Hematopoietic multipotent progenitor cell treated with erythropoietin and hydrocortisone succinate and interleukin-3 and kit ligand, for 8 days (in vitro differentiated cells): Measurements from ENCODE around the gene SATB2.

ENCODE experiments used
- DNase-seq: peaks from one replicate; pipeline ENCODE4 v3.0.0-alpha.2; 2015

Gene SATB2

DNA sequence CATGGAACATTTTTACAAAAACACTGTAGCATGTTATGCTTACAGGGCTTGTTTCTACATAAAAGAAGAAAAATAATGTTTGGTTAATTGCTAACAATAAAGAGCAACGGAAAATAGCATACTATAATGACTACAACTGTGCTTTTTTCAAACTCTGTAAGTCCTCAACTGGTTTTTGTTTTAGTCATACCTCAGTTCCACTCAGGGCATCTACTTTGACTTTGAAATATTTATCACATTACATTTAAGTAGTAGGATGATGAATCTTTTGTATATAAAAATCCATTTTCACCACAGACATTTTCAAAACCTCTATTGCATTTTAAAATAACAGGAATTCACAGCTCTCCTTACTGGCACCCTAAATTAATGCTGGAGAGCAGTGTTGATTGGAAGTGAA is 8.3 kb downstream of the SATB2 start:
- DNase-seq = no peak

DNA sequence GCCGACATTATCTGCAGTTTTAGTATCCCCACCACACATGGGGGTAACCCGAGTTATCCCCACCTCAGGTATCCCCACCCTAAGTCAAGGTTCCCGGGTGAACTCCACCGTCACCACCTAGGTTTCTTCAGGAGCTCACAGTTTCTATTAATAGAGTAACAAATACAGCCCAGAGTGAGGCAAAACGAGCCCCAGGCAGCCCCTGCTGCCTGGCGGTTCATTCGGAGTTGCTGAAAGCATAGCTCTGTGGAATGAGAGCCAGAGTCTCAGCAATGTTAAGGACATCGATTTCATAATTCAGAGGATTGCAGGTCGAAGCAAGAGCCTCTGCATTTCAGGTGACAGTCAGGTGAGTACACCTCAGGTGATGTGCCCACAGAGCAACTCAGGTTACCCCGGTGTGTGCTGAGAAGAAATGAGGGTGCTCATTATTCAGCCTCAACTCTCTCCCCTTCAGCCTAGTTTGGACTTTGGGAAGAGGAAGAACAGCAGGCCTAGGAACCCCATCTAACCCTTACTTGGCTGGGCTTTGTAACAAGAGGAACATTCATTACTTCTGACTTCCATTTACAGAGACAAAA is 10.7 kb downstream of the SATB2 start:
- DNase-seq = no peak

DNA sequence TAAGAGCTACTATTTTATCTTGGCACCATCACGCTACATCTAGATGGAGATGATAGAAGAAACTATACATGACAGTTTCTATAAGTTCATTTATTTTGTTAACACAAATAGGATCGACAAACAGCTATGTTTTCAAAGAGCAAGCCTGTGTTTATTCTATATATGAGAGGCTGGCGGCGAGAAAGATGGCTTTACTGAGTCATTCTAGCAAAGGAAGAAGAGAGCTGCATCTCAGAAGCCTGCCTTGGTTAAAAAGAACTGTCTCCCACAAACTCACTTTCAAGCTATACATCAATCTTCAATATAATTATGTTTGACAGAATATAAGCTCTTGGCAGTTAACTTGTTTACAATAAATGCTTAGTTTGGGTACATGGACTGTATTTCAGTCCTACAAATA is 13.0 kb downstream of the SATB2 start:
- no peak for DNase-seq

DNA sequence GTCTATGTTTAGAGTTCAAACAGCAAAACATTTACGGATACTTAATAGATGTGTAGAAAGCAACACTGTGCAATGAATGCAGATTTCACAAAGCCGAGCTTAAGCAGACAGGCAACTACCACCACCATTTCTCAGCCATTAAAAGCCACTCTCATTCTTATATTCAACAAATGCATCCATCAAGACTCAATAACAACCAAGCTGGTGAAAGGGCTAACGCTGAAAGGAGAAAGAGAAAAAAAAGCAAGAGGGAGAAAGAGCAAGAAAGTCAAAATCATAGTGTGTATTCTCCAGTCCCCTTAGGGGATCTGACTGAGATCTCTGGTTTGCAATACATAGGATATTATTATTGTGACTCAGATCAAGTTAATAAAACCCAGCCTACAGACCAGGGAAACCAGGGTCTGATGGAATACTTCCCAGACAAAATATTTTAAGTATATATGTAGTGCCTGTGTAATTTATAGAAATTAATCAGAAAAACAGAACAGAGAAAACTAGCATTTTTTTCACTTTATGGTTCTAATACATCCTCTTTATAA is 14.1 kb downstream of the SATB2 start:
- no peak for DNase-seq

DNA sequence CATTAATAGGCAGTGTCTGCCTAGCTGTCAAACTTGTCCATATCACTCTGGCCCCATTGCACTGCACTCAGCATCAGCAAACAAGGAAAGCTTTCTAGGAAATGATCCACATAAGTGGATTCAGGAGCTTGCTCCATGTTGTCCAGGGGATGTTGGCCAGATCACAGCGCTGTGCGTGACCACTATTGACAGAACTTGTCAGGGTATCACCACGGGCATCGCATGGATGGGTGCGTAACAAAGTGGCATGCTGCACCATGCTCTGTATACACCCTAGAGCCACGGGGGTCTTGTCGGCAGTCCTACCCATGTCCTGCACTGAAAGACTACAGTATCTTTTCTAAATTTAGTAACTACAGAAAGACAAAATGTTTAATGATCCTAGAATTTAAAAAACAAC is 15.6 kb downstream of the SATB2 start:
- no peak for DNase-seq

DNA sequence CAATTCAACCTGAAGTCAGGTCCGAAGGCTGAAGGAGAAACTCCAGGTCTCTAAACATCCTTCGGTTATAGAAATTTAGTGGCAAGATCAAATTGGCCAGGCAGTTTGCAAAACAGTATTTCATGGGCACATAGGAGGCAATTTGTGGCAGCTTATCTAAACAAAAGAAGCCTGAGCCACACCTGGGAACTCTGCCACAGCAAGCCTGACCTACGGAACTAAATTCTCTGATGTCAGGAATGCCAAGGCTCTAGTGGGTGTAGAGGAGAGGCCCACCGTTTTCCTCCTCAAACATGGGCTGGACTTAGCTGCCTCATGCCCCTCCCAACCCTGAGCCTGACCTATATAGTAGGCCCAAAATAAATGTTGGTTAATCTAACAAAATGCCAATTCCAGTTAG is 16.0 kb downstream of the SATB2 start:
- DNase-seq = no peak

DNA sequence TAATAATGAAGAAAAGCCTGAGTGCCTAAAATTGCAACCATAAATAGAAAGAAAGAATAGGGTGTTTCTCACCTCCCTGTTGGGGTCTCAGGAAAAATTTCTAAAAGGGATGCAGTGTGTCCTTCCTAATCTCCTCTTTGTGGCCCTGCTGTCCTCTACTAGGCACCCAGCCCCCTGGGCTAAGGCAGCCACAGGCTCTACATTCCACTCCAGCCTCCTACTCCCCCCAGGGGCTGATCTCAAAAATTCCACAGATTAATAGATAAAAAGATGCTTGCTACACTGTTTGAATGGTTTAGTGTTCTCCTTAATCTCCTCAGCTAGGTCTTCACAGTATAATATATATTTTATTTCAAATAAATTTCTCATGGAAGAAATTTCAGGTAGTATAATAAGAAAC is 17.6 kb downstream of the SATB2 start:
- DNase-seq = no peak

DNA sequence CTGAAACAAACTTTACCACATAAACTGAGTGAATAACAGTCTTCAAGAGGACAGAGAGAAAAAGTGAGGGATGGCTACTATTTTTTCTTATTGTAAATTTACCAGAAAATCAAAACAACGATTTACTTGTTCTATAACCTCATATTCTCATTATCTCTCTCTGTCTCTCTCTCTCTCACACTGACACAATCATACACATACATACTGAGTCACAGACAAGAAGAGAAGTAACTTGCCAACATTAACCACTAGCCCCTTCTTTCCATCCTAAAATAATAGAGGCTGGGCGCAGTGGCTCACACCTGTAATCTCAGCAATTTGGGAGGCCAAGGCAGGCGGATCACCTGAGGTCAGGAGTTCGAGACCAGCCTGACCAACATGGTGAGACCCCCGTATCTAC is 18.2 kb downstream of the SATB2 start:
- DNase-seq = no peak

DNA sequence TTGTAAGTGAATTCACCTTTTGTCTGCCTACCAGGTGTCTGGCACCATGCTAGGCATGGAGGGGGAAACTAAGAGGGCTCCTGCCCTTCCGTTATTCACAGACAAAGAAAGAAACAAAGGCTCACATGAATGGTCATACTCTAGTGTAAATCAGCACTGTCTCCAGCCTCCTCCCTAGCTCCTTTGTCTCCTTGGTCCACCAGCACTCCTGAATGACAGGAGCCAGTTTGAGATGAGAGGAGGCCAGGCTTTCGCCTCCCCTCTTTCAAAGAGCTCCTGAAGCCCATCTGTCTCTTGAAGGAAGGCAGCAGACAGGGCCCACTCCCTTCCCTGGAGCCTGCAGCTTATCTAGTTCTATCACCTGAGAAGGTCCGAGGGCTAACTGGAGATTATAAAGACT is 18.7 kb downstream of the SATB2 start:
- DNase-seq = no peak

DNA sequence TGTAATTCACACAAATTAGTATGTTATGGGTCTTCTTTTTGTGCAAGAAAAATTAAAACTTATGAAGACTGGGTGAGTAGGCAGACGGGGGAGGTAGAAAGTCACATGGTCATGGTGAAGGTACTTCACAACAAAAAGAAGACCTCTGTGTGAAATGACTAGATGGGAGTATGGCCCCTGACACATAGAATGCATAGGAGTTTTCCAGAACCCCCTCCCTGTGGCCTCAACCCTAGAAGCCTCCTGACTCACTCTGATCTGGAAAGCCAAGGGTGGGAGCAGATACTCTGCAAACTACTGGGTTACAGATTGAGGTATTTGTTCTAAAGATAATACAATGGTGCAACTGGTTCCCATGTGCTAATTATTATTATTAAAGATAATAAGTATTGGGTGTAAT is 23.2 kb downstream of the SATB2 start:
- no peak for DNase-seq

DNA sequence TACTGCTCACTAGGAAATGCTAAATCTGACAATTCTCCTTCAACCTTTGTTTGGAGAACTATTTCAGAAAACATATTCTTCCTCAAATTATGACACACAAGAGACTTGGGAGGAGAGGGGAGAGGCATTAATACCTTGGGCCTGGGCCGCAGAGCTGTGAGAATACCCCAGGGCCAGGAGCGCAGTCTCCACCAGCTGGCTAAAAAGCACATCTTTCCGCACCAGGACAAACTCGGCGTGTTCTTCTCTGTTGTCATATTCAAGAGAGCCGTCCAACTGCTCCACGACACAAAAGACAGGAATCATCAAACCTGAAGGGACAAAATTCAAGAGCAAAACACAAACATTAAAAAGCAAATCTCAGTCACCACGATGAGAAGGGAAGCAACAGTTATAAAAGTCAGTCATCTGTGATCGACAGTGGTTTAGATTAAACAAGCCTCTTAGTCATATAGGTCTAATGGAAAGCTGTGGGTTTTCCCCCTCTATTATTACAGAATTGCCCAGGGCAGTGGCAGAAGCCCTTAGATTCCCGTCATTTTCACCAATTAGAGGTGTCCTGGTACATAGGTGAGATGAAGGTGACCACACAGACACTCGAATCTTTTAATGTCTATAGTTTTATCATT is 24.4 kb downstream of the SATB2 start:
- no peak for DNase-seq

DNA sequence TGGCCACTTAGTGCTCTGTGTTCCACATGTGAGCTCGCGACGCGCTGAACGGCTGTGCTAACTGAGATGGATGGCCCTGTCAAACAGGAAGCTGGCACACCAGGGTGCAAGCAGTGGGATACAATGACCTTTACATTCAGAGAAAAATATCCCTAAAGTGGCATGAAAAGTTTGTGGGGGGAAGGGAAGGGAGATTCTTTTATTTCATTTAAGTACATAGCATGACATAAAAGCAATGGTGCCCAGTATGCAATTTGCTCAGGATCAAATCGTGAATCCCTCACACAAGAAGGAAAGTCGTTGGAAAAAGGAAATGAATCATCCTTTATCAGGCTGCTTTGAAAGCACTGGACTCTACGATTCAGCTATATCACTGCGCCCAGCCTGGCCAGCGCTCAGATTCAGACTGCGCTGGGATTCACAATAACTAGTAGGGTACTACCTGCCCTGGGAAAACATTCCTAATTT is 26.0 kb downstream of the SATB2 start:
- DNase-seq = no peak

DNA sequence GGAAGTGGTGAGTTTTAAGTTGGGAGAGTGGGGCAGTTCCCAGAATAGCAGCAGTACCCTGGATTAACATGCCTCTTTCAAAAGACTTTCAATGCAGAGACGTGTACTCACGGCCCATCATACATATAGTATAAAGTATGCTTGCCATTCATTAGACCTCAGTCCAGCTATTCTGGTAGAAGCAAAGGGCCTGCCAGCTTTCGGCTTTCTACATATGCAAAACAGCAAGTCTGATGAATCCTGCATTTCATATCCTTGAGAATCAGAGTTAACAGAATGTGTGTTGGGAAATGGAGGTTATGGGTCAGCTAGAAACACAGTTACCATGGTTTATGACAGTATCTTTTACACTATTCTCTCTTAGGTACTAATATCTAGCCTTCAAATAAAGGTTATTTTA is 27.5 kb downstream of the SATB2 start:
- no peak for DNase-seq

DNA sequence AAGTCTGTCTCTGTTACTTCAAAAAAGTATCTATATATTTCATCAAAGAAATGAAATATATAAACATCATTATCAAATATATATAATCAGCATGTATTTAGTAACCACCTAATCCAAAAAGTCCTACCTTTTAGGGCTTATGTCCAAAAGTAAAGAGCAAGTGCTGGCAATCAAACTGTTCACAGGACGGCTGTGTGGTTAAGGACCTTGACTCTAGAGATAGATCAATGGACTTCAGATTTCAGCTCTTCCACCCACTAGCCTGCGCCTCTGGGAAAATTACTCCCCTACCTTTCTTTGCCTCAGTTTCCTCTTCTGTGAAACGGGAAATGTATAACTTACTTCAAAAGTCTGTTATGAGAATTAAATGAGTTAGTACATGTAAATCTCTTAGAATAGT is 29.4 kb downstream of the SATB2 start:
- DNase-seq = no peak

DNA sequence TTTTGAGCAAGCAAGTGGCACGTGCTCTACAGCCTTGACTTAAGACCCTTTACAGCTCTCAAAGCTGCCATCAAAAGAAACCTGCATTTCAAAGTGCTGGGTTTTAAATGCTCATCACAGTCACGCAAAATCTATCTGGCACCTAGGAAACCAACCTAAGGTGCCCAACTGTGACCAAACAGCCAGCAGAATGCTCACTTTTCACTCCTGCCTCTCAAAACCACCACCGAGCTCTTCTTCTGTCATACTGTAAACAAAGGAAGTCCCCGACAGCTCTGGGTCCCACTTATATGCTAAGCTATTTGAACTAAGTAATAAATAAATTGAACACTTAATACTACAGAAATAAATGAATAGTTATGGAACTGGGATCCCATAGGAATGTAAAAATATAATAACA is 33.6 kb downstream of the SATB2 start:
- DNase-seq = no peak

DNA sequence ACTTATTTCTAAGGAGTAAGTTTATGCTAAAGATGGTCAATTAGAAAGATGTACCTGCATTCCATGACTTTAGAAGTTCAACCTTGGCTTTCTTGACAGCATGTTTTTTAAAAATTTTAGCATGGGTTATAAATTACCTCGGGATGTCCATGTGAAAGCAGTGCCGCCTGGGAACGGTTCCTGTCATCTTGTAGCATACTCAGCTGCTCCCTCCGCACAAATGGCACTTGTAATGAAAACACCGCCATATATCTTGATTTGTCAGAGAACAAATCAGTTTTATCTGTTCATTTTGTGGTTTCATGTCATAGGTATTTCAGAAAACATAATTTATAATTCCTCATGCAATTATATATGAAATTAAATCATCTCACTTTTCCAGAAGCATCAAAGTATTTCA is 38.3 kb downstream of the SATB2 start:
- no peak for DNase-seq

DNA sequence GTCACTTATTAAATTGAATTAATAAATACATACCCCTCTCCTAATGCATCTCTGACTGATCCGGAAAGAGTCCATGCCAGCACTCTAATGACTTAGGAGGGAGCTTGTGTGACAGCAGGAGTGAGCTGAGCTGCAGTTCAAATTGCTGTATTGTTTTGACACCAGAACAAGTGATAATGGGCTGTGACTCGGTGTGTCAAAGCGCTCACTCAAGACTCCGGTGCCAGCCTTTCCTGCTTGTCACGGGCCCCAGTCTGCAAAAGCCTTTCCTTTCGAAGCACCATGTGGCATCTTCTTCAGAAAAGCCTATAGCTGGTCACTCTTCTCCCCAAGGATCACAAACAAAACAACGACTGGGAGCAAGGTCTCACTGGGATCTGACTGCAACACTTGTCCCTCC is 43.3 kb downstream of the SATB2 start:
- no peak for DNase-seq

DNA sequence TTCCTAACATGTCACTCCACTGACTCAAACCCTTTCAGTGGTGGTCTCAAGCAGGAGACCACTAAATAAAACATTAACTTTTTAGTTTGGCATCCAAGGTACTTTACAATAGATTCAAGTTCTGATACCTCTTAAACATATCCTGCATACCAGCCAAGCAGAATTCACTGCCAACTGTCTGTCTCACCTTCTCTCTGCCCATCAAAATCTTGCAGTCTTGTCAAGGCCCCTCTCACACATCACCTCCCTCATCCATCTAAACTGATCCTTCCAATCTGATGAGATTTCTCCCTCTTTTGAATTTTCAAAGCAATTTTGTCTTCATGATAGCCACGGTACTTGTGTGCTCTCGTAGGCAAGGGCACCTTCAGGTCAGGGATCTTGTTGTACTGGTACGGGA is 43.7 kb downstream of the SATB2 start:
- DNase-seq = no peak

DNA sequence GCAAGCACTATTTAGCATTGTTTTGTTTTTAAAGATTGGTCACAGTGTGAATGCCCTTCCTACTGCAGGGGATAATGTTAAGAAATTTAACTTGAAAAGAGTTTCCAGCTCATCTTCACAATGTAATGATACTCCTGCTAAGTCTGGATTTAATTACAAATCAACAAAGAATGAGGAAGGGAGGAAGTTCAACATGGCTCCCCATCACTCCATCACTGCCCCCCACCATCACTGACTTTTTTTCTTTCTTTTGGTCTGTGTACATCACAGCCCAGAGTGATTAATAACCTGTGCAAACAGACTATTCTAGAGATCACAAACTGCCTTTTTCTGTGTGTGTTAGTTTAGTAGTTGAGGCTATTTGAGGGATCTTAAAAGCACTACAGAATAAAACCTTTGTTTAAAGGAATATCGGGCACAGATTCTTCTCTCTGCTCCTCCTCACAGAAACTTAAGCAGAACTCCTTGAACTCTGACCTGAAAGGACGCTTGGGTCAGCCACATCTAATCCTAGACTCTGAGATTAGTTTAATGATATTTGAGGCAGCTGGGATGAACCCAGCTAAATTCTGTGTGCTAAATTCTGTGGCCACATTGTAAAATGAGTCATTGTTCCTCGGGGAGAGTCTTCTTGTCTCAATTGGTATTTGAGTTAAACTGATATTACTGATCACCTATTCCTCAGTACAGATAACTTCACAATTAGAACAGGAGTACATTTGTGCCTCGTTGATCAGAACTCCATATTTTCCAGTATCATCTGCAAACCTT is 47.8 kb downstream of the SATB2 start:
- DNase-seq = no peak

DNA sequence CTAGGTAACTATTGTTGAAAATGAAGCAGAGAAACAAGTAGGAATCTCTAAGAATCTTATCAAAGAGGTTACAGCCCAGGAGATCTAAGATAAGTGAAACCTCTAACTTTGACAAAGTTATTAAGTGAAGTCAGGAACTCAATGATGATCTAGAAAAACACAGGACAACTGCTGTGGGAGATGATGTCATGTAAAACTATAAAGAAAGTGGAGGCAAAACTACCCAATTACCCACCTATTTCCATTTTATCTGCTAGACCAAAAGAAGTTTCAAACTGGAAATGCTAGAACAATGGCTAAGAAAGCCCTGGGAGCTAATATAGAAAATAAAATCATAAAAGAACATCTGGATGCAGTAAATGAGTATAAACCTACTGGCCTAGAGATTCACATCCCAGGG is 50.3 kb downstream of the SATB2 start:
- no peak for DNase-seq

DNA sequence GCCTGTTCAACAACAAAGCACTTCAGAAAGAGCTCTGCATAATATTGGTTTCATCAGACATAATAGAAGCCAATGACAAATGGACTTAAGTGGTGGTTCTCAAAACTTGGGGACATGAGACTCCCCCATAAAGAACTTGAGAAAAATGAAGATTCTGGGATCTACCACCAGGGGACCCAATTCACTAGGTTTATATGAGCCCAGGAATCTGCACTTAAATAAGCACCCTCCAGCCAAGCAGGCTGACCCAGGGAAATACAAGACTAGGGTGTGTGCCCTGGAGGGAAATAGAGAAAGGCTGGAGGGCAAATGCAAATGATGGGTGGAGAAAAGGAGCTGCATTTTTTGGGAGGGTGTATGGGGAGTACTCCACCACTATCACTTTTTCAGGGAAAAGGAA is 52.5 kb downstream of the SATB2 start:
- peak; percentile 7 for DNase-seq

DNA sequence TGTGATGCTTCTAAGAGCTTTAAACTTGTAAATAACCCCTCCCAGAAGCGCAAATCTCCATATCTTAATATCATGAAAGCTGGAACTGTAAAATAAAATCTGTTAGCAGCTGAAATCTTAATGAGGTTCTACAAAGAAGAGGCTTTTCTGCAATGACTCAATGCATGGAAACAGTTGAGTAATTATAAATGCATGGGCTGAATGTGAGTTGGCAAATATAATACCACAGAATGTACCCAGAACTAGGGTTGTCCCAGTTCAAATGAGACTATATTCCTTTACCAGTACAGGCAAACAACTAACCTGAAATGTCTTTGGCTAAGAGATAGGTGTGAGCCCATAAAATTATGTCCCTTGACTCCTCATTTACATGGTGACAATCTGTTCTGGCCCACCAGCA is 52.9 kb downstream of the SATB2 start:
- DNase-seq = no peak

DNA sequence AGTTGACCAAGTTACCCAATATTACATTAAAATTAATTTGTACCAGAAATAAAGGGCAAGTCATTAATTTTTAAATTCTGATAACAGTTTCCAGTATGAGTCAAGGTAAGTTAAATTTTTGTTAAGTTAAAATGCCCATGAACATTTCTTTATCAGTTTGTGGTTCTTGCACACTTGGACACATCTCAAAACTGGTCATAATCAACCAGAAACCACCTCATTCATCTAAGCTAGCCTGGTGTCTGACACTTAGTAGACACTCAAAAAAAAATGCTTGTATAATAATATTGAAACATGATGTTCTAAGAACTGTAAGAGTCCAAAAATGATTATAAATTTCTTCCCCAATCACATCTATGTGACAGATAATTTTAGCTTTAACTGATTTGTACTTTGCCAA is 62.4 kb downstream of the SATB2 start:
- DNase-seq = no peak

DNA sequence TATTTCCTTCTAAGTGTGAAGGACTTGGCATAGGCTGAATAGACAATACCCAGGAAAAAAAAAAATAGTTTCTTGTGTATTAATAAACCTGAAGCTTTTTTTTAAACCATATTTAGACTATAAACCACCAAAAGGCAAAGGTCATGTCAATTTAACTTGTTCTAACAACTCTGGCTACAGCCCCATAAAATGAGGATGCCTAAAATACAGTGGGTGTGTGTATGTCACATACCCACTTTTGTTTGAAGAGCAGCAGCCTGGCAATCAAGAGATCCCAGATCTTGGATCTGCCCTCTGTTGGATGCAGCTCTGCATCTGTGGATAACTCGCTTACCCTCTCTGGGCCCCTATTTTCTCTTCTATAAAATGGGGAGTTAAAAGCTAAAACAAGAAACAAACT is 65.4 kb downstream of the SATB2 start:
- DNase-seq = no peak
